ENCODE results near the gene LRMDA.
"Not testable (repeated sequence)": the region's sequence is repeated elsewhere in the genome, so short reads cannot be mapped to it uniquely, and the experiment has no call there.

Gene LRMDA

DNA sequence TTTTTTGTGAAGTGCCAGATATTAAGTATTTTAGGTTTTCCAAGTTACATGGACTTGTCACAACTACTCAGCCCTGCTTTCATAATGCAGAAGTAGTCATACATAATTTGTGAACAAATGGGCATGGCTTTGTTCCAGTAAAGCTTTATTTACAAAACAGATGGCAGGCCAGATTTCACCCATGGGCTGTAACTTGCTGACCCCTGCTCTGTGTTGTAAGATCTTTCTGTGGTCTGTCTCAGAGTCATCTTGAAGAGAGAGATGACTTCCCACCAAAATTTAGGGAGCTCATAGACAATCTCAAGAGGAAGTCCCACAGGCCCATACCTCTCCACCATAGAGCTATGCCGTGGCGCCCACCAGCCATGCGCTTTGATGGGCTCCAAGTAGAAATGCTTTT lies 616.1 kb downstream of the LRMDA start:
- DNase-seq (ENCODE audit: low read depth in 2 of 2): no peak

DNA sequence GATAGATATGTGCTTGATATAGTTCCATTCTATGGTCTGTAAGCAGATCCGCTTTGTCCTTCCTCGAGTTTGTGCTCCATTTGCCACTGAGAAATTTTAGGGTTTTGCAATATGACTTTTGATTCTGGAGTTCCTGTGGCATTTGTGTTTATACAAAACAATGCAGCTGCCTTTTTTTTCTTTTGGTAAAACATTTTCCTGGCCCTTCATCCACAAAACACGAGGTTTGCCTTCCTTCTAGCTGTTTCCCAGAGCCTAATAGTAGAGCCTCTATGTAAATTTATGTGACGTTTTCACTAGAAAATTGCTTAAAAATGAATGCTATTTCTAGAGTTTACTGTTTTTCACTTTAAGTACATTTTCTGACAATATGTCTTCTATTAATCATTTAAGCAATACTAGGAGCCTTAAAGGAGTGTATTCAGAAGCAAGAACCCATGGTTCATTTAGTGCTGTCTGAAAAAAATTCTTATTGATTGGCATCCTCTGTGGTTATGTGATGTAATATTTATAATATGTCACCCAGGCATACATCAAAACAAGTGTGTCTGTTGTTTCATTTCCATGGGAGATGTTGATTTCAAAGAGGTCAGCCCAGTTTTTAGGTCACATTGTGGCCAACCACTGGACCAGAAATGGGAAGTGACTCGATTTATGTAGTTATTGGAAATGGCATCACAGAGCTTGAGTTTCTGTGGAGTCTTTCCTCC lies 618.3 kb downstream of the LRMDA start:
- no peak for DNase-seq (ENCODE audit: low read depth in 2 of 2)

DNA sequence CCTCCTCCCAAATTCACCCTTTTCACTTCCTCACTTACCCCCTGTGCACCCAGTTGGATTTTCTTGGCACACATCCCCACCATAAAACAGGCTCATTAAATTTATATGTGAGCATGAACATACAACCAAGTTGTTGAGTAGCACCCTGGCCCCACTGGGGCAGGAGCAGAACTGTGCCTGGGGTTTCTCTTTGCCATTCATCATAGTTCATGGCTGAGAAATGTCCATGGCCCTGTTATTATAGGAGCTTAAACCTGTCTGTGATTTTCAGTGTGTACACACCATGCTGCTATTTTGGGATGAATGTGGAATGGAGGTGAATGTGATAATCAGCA lies 618.8 kb downstream of the LRMDA start:
- no peak for DNase-seq (ENCODE audit: low read depth in 2 of 2)

DNA sequence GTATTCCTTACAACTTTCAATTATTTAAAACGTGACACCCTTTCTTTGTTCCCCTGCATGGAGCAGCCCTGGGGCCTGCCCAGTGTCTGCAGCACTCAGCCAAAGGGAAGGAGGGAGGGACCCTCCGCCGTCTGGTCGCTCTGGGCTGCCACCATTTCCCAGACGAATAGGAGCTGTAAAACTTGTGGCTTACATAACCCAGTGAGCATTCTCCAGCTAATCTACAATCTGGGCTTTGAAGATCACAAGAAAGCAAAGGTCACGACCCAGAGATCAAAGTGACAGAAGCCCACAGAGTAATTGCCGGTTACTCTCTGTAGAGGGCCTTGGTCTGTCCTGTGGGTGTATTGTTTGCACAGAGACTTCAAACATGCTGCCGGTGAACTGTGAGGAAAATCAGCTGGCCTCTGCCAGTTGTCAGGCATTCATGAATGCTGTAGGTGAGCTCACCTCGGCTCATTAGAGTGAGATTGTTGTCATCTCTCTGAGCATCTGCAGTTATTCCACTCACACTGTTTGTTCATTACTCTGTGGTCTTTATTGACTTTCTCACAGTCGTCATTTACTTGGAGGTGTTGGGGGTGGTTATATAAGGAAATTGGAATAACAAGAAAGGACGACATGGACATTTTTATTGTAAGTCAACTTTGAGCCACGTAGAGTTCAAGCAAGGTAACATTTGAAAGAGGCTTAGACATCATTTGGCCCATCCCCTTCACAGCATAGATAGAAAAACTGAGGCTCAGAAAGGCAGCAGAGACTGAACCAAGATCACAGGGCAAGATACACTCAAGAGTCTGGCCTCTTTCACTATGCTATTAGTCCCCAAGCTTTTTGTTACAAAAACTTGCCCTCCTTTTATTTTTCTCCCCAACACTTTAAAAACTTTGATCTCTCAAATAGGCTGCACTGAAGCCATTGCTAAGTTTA lies 619.8 kb downstream of the LRMDA start:
- DNase-seq (ENCODE audit: low read depth in 2 of 2): no peak

DNA sequence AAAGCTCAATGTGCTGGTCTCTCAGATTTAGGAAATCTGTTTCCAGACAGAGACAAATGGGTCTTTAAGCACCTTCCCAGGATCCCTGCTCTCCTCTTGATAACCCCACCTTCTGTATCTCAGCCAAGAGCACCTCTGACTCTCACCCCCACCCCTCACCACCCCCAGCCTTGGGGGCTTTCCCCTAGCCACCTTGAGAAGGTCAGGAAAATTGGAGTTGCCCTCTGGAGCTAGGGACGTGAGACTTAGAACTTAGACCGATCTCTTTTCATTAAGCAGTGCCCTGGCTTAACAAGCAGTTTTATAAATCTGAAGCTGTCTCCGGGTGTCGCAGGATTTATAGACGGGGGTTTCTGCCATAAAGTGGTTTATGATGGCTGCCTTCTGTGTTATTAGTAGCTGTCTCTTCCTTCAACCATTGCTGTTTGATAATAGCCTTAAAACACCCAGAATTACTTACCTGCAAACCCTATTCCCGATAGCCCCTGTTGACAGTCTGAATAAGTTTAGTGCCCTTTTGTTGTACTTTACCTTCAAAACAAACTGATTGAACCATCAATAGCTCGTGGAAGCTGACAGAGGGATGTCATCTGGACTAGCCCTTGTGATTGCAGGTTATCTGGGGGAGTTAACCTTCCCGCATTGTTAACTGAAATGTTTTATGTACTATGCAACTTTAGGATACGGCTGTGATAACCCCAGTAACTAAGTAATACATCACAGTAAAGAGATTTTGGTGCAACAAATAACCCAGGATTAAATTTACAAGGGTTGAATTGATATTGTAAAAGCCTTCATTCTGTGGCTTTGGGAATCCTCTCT lies 621.5 kb downstream of the LRMDA start:
- DNase-seq (ENCODE audit: low read depth in 2 of 2): no peak

DNA sequence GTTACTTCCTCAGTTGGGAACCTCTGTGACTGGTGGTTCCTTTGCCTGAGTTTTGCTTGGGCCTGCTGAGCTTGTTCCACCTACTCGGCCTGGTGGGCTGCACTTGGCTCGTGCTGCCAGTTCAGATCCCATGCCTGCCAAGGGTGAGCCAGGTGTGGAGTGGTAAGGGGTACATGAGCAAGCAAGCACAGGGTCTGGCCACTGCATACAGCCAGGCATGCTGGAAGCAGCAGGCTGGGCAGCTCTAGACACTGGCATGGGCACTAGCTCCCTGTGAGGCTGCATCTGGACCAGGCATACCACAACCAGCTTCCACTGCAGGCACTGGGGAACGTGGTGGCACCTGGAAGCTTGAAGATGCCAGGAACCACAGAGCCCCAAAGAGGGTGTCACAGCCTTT lies 624.0 kb downstream of the LRMDA start:
- no peak for DNase-seq (ENCODE audit: low read depth in 2 of 2)

DNA sequence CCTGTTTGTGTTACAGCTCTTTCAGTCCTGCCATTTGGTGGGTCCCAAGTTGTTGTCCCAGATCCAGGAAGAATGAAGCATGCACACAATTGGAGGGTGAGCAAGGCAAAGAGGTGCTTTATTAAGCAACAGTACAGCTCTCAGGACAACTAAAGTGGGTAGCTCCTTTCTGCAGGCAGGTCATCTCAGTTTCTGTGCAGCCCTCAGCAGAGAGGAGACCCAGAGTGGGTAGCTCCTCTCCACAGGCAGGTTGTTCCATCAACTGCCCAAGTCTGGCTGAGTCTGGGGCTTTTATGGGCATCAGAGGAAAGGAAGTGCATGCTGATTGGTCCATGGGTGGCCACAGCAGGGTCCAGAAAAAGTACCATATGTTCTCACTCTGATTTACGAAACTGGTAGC lies 624.5 kb downstream of the LRMDA start:
- no peak for DNase-seq (ENCODE audit: low read depth in 2 of 2)

DNA sequence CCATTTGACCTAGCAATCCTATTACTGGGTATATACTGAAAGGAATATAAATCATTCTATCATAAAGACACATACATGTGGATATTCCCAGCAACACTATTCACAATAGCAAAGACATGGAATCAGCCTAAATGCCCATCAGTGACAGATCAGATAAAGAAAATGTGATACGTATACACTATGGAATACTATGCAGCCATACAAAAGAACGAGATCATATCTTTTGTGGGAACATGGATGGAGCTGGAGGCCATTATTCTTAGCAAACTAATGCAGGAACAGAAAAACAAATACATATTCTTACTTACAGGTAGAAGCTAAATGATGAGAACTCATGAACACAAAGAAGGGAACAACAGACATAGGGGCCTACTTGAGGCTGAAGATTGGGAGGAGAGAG lies 629.6 kb downstream of the LRMDA start:
- not testable (repeated sequence) for DNase-seq (ENCODE audit: low read depth in 2 of 2)

DNA sequence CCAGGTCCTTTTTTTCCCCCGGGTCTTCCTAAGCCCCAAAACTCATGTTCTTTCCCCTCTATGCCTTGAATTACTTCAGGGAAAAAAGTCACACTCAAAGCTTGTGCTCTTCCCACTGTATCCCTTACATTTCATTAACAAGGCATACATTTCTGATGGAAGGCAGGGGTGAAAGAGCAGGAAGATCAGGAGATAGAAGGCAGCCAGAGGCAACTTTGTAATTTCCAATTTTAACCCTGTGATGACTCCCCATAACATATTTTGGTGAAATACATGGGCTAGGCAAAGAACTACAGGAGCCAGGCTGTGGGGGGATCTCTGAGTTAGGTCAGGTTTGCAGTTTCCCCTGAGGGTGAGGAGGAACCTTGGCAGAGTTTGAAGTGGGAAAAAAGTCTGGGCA lies 635.0 kb downstream of the LRMDA start:
- no peak for DNase-seq (ENCODE audit: low read depth in 2 of 2)

DNA sequence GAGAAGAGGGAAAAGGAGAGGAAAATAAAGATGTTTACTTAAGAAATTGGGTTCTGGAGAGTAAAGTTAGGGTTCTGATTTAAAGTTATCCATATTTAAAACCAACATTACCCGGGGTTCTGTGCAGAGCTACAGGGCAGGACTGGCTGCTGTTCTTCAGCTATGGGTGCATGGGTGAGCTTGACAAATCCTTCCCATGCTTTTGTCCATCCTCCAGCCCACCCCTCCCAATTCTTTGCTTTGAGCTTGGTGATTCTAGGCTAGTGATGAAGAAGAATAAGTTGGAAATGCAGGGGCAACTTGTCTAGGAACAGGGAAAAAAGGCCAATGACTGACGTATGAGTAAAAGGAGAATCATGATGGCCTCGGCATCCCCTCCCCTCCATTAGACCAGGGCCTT lies 636.0 kb downstream of the LRMDA start:
- DNase-seq (ENCODE audit: low read depth in 2 of 2): no peak

DNA sequence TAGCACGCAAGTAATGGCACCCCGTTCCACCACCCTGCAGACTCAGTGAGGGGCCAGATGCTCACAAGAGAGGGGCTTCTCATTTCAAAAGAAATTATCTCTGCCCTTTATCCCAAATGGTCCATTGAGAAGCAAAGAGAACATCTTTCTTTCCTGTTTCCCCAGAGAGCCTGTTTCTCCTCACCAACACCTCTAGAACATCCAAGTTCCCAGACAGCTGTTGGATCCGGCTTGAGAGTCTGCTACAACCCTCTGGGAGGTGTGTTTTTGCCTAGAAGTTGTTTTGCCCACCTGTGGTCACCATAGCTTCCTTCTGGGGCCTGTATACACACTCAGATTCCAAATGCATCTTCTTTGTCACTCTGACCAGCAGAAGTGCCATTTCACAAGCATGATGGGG lies 637.4 kb downstream of the LRMDA start:
- no peak for DNase-seq (ENCODE audit: low read depth in 2 of 2)

DNA sequence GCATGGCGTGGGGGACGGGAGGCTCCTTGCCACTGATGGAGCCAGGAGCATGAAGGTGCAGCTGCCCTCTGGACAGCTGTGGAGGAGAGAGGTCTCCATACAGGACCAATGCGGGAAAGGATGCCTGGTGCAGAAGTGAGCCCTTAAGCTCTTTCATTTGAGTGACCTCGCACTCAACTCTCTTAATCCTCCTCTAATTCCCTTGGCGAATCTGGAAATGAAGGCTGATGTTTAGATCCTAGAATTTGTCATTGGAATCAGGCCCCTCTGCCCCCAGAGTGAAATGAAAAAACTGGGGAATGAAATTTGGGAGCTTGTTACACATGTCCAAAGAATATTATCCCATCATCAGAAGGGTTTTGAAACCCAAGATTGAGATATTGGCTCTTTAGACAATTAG lies 639.5 kb downstream of the LRMDA start:
- no peak for DNase-seq (ENCODE audit: low read depth in 2 of 2)

DNA sequence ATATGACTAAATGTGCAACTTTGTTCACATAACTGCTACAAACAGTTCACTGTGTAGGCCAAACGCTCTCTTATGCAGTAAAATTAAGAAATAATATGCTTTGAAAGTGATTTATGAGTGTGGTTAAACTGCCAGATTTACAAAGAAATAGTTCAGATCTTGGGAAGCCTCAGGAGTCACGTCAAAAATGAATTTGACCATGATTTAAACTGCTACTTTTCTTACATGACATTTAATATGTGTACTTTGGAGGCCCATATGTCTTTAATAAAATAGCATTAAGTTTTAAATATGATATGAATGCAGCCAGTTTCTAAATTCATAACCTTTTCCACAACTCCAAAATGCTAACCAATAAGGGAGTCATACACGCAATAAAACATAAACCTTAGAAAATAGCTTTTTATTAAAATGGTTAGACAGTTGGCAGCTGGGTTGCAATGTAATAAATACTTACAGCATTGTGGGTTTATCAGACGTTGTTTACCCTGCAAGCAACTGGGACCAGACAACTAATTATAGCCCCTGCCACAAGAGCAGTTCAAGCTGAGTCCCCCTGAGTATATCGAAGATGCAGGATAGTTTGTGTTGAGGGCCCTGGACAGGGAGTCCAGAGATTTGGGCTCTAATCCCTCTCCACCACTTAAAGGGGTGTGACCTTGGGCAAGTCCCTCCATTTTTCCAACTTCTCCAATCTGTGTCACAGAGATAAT lies 640.4 kb downstream of the LRMDA start:
- DNase-seq (ENCODE audit: low read depth in 2 of 2): peak; percentile 95 to 98

DNA sequence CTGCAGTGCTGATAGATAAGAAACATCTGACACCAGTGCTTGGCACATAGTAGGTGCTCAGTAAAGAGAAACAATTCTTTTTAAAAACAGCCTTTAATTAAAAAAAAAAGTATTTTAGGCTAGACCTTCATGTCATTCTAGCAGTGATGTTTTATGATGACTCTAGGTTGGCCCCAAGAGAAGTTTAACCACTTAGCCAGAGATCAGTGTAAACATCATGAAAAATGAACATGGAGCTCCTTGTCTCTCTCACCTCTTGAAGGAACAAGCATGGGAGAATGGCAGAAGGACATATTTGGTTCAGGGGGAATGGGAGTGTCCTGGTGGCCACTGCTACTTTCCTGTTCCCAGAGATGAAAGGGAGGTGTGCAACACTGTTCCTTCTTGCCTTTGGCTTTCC lies 641.0 kb downstream of the LRMDA start:
- no peak for DNase-seq (ENCODE audit: low read depth in 2 of 2)

DNA sequence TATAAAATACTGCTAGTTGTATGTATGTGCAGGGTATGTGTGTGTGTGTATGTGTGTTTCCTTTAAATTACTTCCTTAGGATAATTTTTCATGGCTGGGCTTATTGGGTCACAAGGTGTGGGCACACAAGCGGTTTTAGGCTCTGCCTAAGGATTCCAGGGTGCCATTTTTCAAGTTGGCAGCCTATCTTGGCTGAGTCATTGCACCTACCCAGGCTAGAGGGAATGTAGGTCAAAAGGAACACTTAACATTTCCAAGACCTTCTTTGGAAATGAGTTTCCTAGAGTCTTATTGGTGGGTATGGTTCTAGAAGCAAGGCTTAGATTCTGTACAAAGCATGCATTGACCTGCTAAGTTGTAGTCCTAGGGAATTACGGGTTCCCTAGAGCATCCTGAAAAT lies 642.1 kb downstream of the LRMDA start:
- no peak for DNase-seq (ENCODE audit: low read depth in 2 of 2)

DNA sequence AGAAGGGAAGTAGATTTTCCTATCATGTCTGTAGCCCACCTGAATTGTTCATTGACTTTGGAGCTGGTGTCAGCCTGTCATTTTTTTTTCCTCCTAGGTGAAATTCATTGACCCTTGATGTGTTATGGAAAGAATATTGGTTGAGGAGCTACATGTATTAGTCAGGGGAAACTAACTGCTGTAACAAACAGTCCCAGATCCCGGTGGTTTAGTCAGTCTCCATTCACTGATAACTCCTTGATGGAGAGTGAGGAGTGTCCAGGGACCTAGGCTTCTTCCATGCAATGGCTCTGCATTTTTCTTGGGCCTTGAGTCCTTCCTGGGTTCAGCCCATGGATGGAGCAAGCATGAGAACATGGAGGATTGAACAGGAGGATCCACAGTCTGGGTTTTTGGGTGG lies 643.2 kb downstream of the LRMDA start:
- no peak for DNase-seq (ENCODE audit: low read depth in 2 of 2)

DNA sequence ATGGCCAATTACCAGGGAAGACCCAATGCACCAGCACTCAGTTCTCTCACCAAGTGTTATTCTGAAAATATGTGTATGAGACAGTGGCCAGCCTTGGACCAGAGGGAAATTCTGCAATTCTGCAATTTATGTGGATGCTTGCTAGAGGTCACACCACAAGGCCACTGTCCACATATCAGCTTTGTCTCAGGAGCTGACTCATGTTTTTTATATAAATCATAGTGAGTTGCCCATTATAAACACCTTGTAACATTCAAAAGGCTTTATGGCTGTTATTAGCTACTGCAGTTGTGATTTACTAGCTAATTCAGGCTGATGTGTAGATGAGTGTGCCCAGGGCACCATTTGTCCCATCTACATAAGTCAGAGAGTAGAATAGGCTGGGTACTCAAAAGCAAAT lies 649.0 kb downstream of the LRMDA start:
- no peak for DNase-seq (ENCODE audit: low read depth in 2 of 2)

DNA sequence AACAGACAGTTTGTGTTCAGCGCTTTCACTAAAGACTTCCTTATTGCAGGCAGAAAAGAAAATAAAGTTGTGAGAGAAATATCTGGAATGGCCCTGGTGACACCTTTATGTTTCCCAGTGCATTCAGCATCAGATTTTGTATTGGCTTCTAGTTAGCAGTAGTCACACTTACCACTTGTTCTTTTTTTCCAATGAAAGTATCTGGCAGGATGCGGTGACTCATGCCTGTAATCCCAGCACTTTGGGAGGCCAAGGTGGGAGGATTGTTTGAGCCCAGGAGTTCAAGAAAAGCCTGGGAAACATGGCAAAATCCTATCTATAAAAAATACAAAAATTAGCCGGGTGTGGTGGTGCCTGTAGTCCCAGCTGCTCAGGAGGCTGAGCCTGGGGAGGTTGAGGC lies 649.6 kb downstream of the LRMDA start:
- DNase-seq (ENCODE audit: low read depth in 2 of 2): no peak

DNA sequence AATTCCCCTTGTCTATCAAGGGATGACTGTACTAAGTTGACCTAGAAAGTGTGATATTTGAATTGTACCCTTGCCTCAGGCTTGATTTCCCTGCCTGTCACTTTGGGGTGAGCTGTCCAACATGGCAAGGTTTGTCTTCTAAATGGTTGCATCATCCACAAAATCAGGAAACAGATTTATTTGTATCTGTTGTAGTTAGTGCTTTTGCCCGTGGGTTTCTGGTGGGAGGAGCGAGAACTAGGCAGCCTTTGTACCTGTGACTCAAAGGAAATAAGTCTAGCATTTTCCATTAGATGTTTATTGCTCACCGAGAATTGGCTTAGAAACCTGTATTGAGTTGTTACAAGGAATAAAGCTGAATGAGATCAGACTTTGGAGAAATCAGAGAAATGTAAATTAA lies 650.8 kb downstream of the LRMDA start:
- no peak for DNase-seq (ENCODE audit: low read depth in 2 of 2)

DNA sequence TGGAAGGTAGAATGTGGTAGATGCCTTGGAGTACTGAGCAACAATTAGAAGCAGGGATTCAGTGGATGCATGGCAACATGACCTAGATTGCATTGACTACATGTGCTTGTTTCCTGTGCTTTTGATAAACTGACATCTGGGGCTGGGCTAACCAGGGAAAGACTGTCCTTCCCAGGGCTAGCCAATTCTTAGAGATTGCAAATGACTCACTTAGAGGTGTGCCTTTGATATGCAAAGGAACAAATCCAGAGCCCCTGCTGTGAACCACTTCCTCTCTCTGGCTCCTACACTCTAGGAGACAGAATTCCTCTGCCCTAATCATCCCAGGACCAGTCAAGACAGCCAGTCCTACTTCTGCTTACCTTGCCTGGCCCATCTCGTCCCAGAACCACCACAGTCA lies 651.5 kb downstream of the LRMDA start:
- peak; percentile 30 to 42 for DNase-seq (ENCODE audit: low read depth in 2 of 2)

DNA sequence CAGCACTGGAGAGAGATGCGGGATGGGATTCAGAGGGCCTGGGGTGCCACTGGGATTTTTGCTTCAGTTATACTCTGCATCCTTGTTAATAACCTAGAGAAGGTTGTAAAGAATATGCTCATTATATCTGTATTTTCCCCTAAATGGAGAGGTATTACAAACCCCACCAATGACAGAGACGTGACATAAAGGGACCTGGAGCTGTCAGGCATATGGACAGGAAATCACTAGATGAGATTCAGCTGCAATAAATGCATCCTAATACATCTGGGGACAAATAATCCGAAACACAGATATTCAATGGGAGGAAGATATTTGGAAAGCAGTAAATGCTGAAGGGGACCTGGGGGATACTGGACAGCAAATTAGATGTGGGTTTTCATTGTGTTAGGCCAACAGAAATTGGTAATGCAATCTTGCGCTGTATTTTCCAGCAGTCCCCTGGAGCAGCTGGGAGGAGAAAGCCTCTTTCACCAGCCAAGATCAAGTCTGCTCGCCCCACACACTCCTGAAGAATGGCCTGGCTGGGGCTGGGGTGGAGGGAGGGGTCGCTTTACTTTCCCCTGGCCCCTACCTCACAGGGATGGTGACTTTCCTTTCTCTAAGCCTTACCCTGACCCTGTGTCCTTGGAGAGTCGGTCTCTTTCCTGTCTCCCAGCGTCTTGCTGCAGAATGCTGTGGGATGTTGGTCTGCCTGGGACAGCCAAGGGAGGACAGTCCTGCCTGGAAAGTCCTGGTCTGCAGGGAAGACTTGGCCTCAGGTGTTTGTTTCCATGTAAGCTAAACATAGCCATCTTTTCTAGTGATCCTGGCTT lies 653.8 kb downstream of the LRMDA start:
- no peak for DNase-seq (ENCODE audit: low read depth in 2 of 2)
